Activated T-helper 1 cell treated with Interleukin-2 at 50 U/mL for 16 hours (primary cell): ENCODE results near the gene ADGRD1.
A peak's percentile ranks its signal among the peaks of the same experiment; 100 is the strongest.

Experiments
- DNase-seq: peaks from one replicate; pipeline ENCODE4 v3.0.0-alpha.2; 2020; ENCODE audit warnings: low read depth

Gene ADGRD1

DNA sequence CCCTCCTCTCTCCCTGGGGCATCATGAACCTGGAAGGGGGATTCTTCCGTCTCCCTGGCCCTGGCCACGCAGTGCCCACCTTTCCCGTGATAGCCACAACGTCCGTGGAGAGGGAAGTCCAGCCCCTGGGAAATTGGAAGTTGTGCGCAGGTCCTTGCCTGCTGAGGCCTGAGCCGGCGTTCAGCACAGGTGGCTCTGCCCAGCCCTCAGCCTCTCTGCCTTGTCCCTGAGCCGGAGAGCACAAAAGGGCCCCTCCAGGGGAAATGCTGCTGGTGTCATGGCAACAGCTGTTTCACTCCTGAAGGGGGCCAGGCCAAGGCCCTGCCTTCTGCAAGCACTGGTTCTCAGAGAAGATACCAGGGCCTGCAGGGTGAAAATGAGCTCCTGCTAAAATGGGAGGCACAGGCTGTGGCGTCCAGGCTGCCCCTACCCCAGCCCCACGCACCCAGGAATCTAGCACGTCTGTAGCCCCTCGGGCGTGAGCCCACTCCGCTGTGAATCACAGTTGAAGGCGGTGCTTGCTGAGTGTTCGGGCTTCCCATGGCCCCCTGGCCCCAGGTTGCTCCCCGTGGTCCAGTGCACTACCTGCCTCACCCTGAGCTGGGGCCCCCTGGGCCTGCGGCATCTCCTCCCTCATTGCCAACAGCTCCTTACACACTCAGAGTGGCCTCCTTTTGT, 149.4 kb downstream of the ADGRD1 start:
- no peak for DNase-seq

GRCh38 chr12:131103669-131104462, 150.2 kb downstream of the ADGRD1 start:
- DNase-seq, result no peak

GRCh38 chr12:131104463-131105350, 151.0 kb downstream of the ADGRD1 start:
- DNase-seq, result peak; percentile 58

GRCh38 chr12:131105351-131105735, 151.6 kb downstream of the ADGRD1 start:
- no peak for DNase-seq

DNA sequence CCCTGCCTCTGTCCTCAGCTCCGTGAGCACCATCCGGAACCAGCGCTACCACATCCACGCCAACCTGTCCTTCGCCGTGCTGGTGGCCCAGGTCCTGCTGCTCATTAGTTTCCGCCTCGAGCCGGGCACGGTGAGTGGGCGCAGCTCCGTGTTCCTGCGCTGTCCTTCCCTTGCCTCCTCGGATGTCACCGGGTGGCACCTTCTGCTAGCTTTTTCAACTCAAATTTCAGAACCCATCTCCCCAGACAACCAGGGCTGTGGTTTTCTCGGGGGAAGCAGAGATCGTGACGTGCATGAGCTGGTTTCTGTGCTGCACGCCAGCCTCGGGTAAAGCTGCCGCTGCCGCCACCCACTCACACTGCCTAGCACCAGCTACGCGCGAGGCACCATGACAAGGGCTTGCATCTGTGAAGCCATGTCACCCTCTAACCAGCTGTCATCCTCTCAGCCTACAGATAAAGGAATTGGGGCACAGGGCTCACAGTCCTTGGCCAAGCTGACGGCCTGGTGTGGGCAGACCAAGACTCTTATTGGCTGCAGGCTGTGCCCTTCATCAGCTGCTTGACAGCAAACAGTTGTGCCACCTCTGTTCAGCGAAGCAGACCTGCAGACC, 152.1 kb downstream of the ADGRD1 start:
- no peak for DNase-seq

GRCh38 chr12:131106349-131106941, 152.7 kb downstream of the ADGRD1 start:
- no peak for DNase-seq

DNA sequence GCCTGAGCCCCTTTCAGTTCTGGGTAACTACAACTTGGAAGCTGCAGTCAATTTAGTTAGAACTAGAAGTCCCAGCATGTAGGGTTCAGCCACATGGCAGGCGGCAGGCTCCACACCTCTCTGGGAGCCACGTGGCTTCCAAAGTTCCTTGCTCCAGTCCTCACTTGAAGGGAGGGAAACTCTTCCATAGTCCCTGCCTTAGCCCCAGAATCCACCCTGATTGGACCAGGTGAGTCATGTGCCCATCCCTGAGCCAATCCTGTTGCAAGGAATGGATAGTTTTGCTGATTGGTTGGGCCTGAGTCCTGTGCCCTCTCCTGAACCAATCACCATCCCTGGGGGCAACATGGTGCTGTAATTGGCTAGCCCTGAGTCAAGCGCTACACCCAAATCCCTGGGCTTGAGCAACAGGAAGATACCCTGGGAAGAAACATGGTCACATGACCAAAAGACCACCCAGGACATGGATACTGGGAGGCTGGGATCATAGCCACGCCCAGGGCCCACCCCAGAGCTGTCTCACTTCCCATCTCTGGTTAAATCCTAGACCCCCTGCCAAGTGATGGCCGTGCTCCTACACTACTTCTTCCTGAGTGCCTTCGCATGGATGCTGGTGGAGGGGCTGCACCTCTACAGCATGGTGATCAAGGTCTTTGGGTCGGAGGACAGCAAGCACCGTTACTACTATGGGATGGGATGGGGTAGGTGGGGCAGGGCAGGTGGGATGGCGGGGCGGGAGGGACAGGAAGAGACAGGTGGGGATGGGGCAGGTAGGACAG, 154.7 kb downstream of the ADGRD1 start:
- no peak for DNase-seq

DNA sequence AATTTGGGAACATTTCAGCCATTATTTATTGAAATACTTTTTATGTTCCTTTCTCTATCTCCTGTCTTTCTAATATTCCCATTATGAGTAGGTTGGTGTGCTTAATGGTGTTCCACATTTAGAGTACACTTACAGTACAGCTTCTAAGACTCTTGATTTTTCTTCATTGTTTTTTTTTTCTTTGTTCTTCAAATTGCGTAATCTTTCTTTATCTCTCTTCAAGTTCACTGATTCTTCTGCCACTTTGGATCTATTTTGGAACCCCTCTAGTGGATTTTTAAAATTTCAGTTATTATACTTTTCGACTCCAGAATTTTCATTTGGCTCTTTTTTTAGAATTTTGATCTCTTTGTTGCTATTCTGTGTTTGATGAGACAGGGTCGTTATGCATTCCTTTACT, 157.7 kb downstream of the ADGRD1 start:
- DNase-seq, result no peak

GRCh38 chr12:131112021-131112420, 158.3 kb downstream of the ADGRD1 start:
- DNase-seq, result no peak

GRCh38 chr12:131112700-131113290, 159.1 kb downstream of the ADGRD1 start:
- DNase-seq, result no peak

DNA sequence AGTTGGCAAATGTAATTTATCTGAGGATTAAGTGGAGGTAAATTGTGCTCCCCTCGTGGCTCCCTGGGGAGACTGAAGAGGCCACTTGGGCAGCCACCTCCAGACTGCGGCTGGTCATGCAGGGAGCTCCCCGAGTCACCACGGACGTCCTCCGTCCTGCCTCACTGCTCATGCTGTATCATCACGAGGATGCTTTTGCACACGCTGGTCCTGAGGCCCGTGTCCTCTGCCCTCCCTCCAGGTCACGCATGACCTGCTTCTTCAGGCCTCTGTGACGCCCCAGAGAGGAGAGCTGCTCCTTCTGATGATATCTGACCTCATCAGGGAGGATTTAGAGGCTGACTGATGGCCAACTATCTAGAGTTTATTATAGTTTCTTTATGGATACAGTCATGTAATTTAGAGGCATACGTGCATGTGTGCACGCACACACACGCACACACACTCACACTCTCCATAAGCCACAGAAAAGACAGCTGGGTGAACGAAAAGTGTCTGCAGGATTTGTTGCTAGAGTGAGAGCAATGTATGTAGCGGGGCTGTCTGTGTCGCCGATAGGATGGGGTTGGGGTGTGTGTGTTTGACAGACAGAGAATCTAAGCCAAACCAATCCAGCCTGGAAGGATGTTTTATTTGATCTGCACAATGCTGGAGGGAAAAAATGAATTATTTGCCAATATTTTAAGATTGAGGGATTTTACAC, 160.0 kb downstream of the ADGRD1 start:
- DNase-seq, result no peak

- DNase-seq, result no peak
Observed at GRCh38 chr12:131114271-131114670, 160.6 kb downstream of the ADGRD1 start.

GRCh38 chr12:131114942-131115584, 161.4 kb downstream of the ADGRD1 start:
- no peak for DNase-seq

- no peak for DNase-seq
Observed at GRCh38 chr12:131115766-131116467, 162.2 kb downstream of the ADGRD1 start.

GRCh38 chr12:131116468-131117117, 162.9 kb downstream of the ADGRD1 start:
- DNase-seq, result no peak

DNA sequence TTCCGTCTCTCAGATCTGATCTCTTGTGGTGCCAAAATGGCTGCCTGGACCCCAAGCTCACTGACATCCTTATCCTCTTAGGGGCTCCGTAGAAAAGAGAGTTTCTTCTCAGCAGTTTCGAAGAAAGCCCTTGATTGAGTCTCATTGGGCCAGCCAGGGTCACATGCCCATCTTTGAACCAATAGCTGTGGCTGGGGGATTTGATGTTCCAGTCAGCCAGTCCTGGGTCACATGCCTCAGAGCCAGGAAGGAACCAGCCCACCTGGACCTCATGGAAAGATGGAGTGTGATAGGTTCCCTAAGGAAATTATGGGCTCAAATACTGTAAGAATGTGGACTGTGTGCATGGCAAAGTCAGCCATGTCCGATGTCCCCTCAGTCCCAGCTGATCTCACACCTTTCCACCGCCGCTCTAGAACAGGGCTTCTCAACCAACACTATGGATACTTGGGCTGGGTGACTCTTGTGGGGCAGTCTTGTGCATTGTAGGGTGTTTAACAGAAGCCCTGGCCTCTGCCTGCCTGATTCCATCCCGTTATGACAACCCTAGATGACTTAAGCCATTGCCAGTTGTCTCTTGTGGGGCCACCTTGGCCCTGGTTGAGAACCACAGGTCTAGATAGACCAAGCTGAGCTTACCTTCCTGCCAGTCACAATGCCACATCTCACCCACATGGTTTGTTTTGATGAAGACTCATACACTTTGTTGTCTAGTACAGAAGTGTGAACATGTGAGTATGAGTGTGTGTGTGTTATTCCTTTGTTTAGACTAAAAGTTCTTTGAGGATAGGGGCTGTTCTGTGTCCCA, 163.9 kb downstream of the ADGRD1 start:
- no peak for DNase-seq

DNA sequence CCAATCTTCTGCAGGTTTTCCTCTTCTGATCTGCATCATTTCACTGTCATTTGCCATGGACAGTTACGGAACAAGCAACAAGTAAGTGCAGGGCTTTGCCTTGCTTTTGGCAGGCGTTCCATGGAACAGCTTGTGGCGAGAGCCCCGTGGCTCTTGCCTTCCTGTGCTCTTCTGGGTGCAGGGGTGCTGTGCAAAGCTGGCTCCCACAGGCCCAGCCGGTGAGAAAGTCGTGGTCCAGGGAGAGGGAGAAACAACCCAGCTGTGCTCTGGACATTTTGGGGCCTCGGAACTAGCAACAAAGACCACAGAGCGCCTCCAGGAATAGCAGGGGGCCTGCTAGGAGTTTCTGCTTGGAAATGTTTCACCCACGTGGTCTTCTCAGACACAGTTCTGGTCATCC, 164.7 kb downstream of the ADGRD1 start:
- no peak for DNase-seq
